Sigmoid colon (tissue), 7 donors: ENCODE data around the gene KLHL7. TPM values are rescaled to one million over a fixed set of nuclear protein-coding genes. Genes with fewer than 3 reads are reported as not detected.

Source experiments
- DNase-seq: peaks from one replicate; pipeline ENCODE4 v3.0.0-alpha.2; 2019
- H3K27ac ChIP-seq, 4 donors: fragments of 200-600 bp; sonication (generic); one replicate each; pipeline ENCODE4 v1.5.1; 2016 to 2019; ENCODE audit warnings: mild to moderate bottlenecking in 1 of 4
- H3K27me3 ChIP-seq, 3 donors: fragments of 200-600 bp; sonication (generic); one replicate each; pipeline ENCODE4 v1.5.1; 2019; ENCODE audit warnings: mild to moderate bottlenecking in 1 of 3
- H3K36me3 ChIP-seq, 4 donors: fragments of 200-600 bp; sonication (generic); one replicate each; pipeline ENCODE4 v1.5.1; 2016 to 2019
- H3K4me1 ChIP-seq, 4 donors: fragments of 200-600 bp; sonication (generic); one replicate each; pipeline ENCODE4 v1.5.1; 2017 to 2019
- H3K4me3 ChIP-seq, 4 donors: fragments of 200-600 bp; sonication (generic); one replicate each; pipeline ENCODE4 v1.5.1; 2017 to 2019; ENCODE audit warnings: mild to moderate bottlenecking in 2 of 4, moderate library complexity in 1 of 4
- H3K9me3 ChIP-seq, 4 donors: fragments of 200-600 bp in 3 of 4; sonication (generic) in 3 of 4; one replicate each; pipeline versions ENCODE4 v1.5.1 to v1.6.1; 2013 to 2019
- CTCF ChIP-seq, 4 experiments: fragments of 450-650 bp in 3 of 4; fragments of 200-600 bp in 1 of 4; IDR thresholded peaks; one replicate each; pipeline ENCODE4 v1.5.1; 2016 to 2019; ENCODE audit warnings: antibody characterized with exemption in 4 of 4, mild to moderate bottlenecking in 3 of 4, moderate library complexity in 2 of 4
- EP300 ChIP-seq, 4 donors: sonication (generic); formaldehyde crosslinking; IDR thresholded peaks; one replicate each; pipeline ENCODE4 v1.6.1; 2017; ENCODE audit warnings: antibody characterized with exemption in 4 of 4
- POLR2A ChIP-seq, 2 donors: fragments of 450-650 bp; IDR thresholded peaks; one replicate each; pipeline ENCODE4 v1.6.1; 2016; ENCODE audit warnings: antibody characterized with exemption in 2 of 2, mild to moderate bottlenecking in 2 of 2, moderate library complexity in 2 of 2
- POLR2AphosphoS5 ChIP-seq, 4 donors: sonication (generic); formaldehyde crosslinking; IDR thresholded peaks; one replicate each; pipeline ENCODE4 v1.6.1; 2017; ENCODE audit warnings: antibody characterized with exemption in 4 of 4
- WGBS, 2 donors: extraction: QIAGEN DNeasy Blood & Tissue Kit; methylation state at CpG; one replicate each; pipeline ENCODE4 v1.1.7; 2013; 5-methylcytosine and 5-hydroxymethylcytosine counted together
- intact Hi-C: fragments of 100-400 bp; cut with DNase I; formaldehyde crosslinking; loops from one replicate; pipeline ENCODE4 v1.15.1; 2023
- polyA plus RNA-seq, 3 donors: library from polyadenylated mRNA; stranded (reverse); fragments of 200-250 nt; gene quantifications; one replicate each; pipeline ENCODE4 v1.2.3, GENCODE V29; 2013
- total RNA-seq, 4 donors: library from RNA; depleted of rRNA; stranded (reverse); fragments of >200 nt; gene quantifications; one replicate each; pipeline ENCODE4 v1.1.0, GENCODE V29; 2016
- donor health status: healthy with polysubstance abuse.
- donor health status: Bipolar disorder and iron deficiency.
- donor health status: healthy.

KLHL7 gene
- total and polyA plus RNA-seq, 7 donors, result 12.5 to 42.5 (median 26.9) TPM

GRCh38 chr7:23096518-23097290 is 8.9 kb upstream of the KLHL7 start:
- H3K4me1 ChIP-seq, result no peaks in the 10 kb centered on the region
- no peak for DNase-seq
- H3K4me3 ChIP-seq, result no peak overlapping the region
- no peaks in the 10 kb centered on the region for H3K9me3 ChIP-seq
- 96 to 99% methylated on average over 2 of the region's 2 CpGs for WGBS, 2 donors
- TF ChIP-seq EP300 (IDR thresholded peaks at IDR 0.05) (no peak), CTCF (IDR thresholded peaks at IDR 0.05) (no peak), POLR2AphosphoS5 (IDR thresholded peaks at IDR 0.05) (no peak), POLR2A (IDR thresholded peaks at IDR 0.05) (no peak)
- H3K27ac ChIP-seq, result no peak overlapping the region
- intact Hi-C loops, result no loop called here
- H3K36me3 ChIP-seq, result no peaks in the 10 kb centered on the region
- no peaks in the 10 kb centered on the region for H3K27me3 ChIP-seq

GRCh38 chr7:23098029-23098428 is 7.6 kb upstream of the KLHL7 start:
- no peak for DNase-seq
- intact Hi-C loops, result no loop called here
- WGBS, 2 donors, result 95 to 96% methylated on average over 9 of the region's 9 CpGs
- Histone ChIP-seq H3K4me1 (no peaks in the 10 kb centered on the region), H3K36me3 (no peaks in the 10 kb centered on the region), H3K27me3 (no peaks in the 10 kb centered on the region), H3K27ac (no peak overlapping the region), H3K9me3 (no peaks in the 10 kb centered on the region), H3K4me3 (no peak overlapping the region)
- TF ChIP-seq CTCF (IDR thresholded peaks at IDR 0.05), result no peak
- no peak for TF ChIP-seq EP300 (IDR thresholded peaks at IDR 0.05)
- TF ChIP-seq POLR2A (IDR thresholded peaks at IDR 0.05), result no peak
- TF ChIP-seq POLR2AphosphoS5 (IDR thresholded peaks at IDR 0.05), result no peak

GRCh38 chr7:23098460-23098859 is 7.1 kb upstream of the KLHL7 start:
- no peak for DNase-seq
- 67 to 72% methylated on average over 2 of the region's 2 CpGs for WGBS, 2 donors
- intact Hi-C loops, result no loop called here
- Histone ChIP-seq H3K4me1 (no peaks in the 10 kb centered on the region), H3K27me3 (no peaks in the 10 kb centered on the region), H3K27ac (no peak overlapping the region), H3K9me3 (no peaks in the 10 kb centered on the region), H3K4me3 (no peak overlapping the region), H3K36me3 (no peaks in the 10 kb centered on the region)
- TF ChIP-seq CTCF (IDR thresholded peaks at IDR 0.05), result no peak
- no peak for TF ChIP-seq POLR2A (IDR thresholded peaks at IDR 0.05)
- TF ChIP-seq EP300 (IDR thresholded peaks at IDR 0.05), result no peak
- no peak for TF ChIP-seq POLR2AphosphoS5 (IDR thresholded peaks at IDR 0.05)

- no peaks in the 10 kb centered on the region for H3K9me3 ChIP-seq
- WGBS, 2 donors, result 46 to 70% methylated on average over 2 of the region's 2 CpGs
- DNase-seq, result no peak
- no peak for TF ChIP-seq POLR2AphosphoS5 (IDR thresholded peaks at IDR 0.05)
- no peak for TF ChIP-seq CTCF (IDR thresholded peaks at IDR 0.05)
- no peak for TF ChIP-seq EP300 (IDR thresholded peaks at IDR 0.05)
- no peak for TF ChIP-seq POLR2A (IDR thresholded peaks at IDR 0.05)
- H3K27ac ChIP-seq, result no peak overlapping the region
- no peaks in the 10 kb centered on the region for H3K36me3 ChIP-seq
- peaks cover 0 to 4% (median 0%) of the 10 kb centered on the region in 4 donors for H3K4me1 ChIP-seq
- H3K27me3 ChIP-seq, result no peaks in the 10 kb centered on the region
- no peak overlapping the region for H3K4me3 ChIP-seq
- intact Hi-C loops, result loop anchor here (10.0 kb wide), 2 partner anchors 246 to 1676 kb away; partner anchors contain the start of gene SP4
These were observed 4.9 kb upstream of the KLHL7 start for GRCh38 chr7:23100697-23101096.
